Measurements from ENCODE around the gene SLC22A23.

- peak; percentile 44 for TF ChIP-seq CTCF (IDR thresholded peaks at IDR 0.05; ENCODE audit: low read depth, low read length)
- no peak for TF ChIP-seq EZH2phosphoT487 (IDR thresholded peaks at IDR 0.05; ENCODE audit: low read depth)
Measured at GRCh38 chr6:3456898-3457709, at the start of gene SLC22A23.

Measured in OCI-LY3 (cell line).